SU-DHL-6 (cell line): ENCODE measurements around the gene PAFAH1B1.

Experiments used
- H2AFZ ChIP-seq: fragments of 200-600 bp; sonication (generic); 2 replicates; pipeline ENCODE4 v1.6.1; 2014; ENCODE audit warnings: low read depth, mild to moderate bottlenecking, moderate library complexity, mixed read lengths, antibody characterized with exemption, low read length; ENCODE audit not compliant: severe bottlenecking
- H3F3A ChIP-seq: fragments of 200-600 bp; shearing (Covaris generic); 2 replicates; pipeline ENCODE4 v1.6.0; 2016; ENCODE audit warnings: antibody characterized with exemption, mild to moderate bottlenecking; ENCODE audit not compliant: insufficient read depth
- H3K27ac ChIP-seq: fragments of 200-600 bp; sonication (generic); 2 replicates; pipeline ENCODE4 v1.5.1; 2016; ENCODE audit warnings: low read depth, mild to moderate bottlenecking, low read length, moderate library complexity, mixed read lengths
- H3K27me3 ChIP-seq: fragments of 200-600 bp; sonication (generic), shearing (Covaris generic); 2 replicates; pipeline ENCODE4 v1.6.0; 2014; ENCODE audit warnings: mild to moderate bottlenecking, low read length
- H3K36me3 ChIP-seq: fragments of 200-600 bp; sonication (generic); 2 replicates; pipeline ENCODE4 v1.6.1; 2014; ENCODE audit warnings: mild to moderate bottlenecking, low read length, mixed read lengths
- H3K4me2 ChIP-seq: fragments of 300-600, 200-600 bp; shearing (Covaris generic), sonication (generic); 2 replicates; pipeline ENCODE4 v1.6.0; 2014; ENCODE audit warnings: low read length, low read depth, mild to moderate bottlenecking; ENCODE audit not compliant: poor library complexity, severe bottlenecking
- H3K4me3 ChIP-seq: fragments of 200-600 bp; sonication (generic); 2 replicates; pipeline ENCODE4 v1.5.1; 2014; ENCODE audit warnings: antibody characterized with exemption, low read length, mild to moderate bottlenecking, mixed read lengths; ENCODE audit not compliant: insufficient read depth, poor library complexity, severe bottlenecking
- H3K79me2 ChIP-seq: fragments of 200-600 bp; sonication (generic); 2 replicates; pipeline ENCODE4 v1.6.1; 2014; ENCODE audit warnings: mild to moderate bottlenecking, low read length, moderate library complexity; ENCODE audit not compliant: insufficient read depth
- H3K9ac ChIP-seq: fragments of 200-600 bp; sonication (generic); 2 replicates; pipeline ENCODE4 v1.7.0; 2014; ENCODE audit warnings: mild to moderate bottlenecking, low read length
- H3K9me2 ChIP-seq: fragments of 200-600 bp; sonication (generic); replicated peaks from 2 replicates; pipeline ENCODE4 v1.6.1; 2014; ENCODE audit warnings: low read length; ENCODE audit not compliant: insufficient read depth
- H3K9me3 ChIP-seq: fragments of 200-600 bp; sonication (generic); 2 replicates; pipeline ENCODE4 v1.6.1; 2014; ENCODE audit warnings: low read length, mixed read lengths; ENCODE audit not compliant: insufficient read depth
- H4K20me1 ChIP-seq: fragments of 200-600 bp; sonication (generic); 2 replicates; pipeline ENCODE4 v1.6.1; 2014; ENCODE audit warnings: low read depth, mild to moderate bottlenecking, antibody characterized with exemption, low read length, moderate library complexity, mixed read lengths
- CTCF ChIP-seq: fragments of 200-600 bp; sonication (generic); IDR thresholded peaks from one replicate; pipeline ENCODE4 v1.5.1; 2017; ENCODE audit warnings: antibody characterized with exemption, mild to moderate bottlenecking, low read length, moderate library complexity; ENCODE audit not compliant: insufficient read depth, poor library complexity, severe bottlenecking
- EZH2phosphoT487 ChIP-seq: fragments of 200-600 bp; sonication (generic), shearing (Covaris generic); conservative IDR thresholded peaks from 2 replicates; pipeline ENCODE4 v1.6.1; 2018; ENCODE audit warnings: mild to moderate bottlenecking, antibody characterized with exemption, low read length, moderate library complexity, mixed read lengths

Gene PAFAH1B1

GRCh38 chr17:2723997-2724783 lies 130.7 kb downstream of the PAFAH1B1 start:
- no peak overlapping the region for H2AFZ ChIP-seq
- no peak overlapping the region for H3K27ac ChIP-seq
- H3K36me3 ChIP-seq = no peaks in the 10 kb centered on the region
- H3K4me2 ChIP-seq = no peak overlapping the region
- no peaks in the 10 kb centered on the region for H4K20me1 ChIP-seq
- H3K27me3 ChIP-seq = no peaks in the 10 kb centered on the region
- no peaks in the 10 kb centered on the region for H3F3A ChIP-seq
- no peaks in the 10 kb centered on the region for H3K9me3 ChIP-seq
- no peaks in the 10 kb centered on the region for H3K9me2 ChIP-seq
- H3K4me3 ChIP-seq = no peak overlapping the region
- no peak for TF ChIP-seq CTCF
- TF ChIP-seq EZH2phosphoT487 = no peak
- H3K9ac ChIP-seq = no peak overlapping the region
- H3K79me2 ChIP-seq = no peaks in the 10 kb centered on the region

- H3K9ac ChIP-seq = no peak overlapping the region
- no peak overlapping the region for H3K4me2 ChIP-seq
- no peaks in the 10 kb centered on the region for H3K27me3 ChIP-seq
- no peaks in the 10 kb centered on the region for H3K9me3 ChIP-seq
- no peaks in the 10 kb centered on the region for H3K9me2 ChIP-seq
- no peak overlapping the region for H2AFZ ChIP-seq
- H3K4me3 ChIP-seq = no peak overlapping the region
- no peak overlapping the region for H3K27ac ChIP-seq
- no peaks in the 10 kb centered on the region for H3K36me3 ChIP-seq
- H4K20me1 ChIP-seq = no peaks in the 10 kb centered on the region
- H3F3A ChIP-seq = no peaks in the 10 kb centered on the region
- no peaks in the 10 kb centered on the region for H3K79me2 ChIP-seq
- no peak for TF ChIP-seq EZH2phosphoT487
- TF ChIP-seq CTCF = no peak
Observed at GRCh38 chr17:2724784-2725164, 131.3 kb downstream of the PAFAH1B1 start.

- no peak overlapping the region for H2AFZ ChIP-seq
- H3K4me3 ChIP-seq = no peak overlapping the region
- H3K9me2 ChIP-seq = no peaks in the 10 kb centered on the region
- no peak overlapping the region for H3K4me2 ChIP-seq
- no peaks in the 10 kb centered on the region for H3K27me3 ChIP-seq
- no peaks in the 10 kb centered on the region for H3K79me2 ChIP-seq
- no peaks in the 10 kb centered on the region for H3K9me3 ChIP-seq
- H3K27ac ChIP-seq = no peak overlapping the region
- TF ChIP-seq EZH2phosphoT487 = no peak
- no peak for TF ChIP-seq CTCF
- H4K20me1 ChIP-seq = no peaks in the 10 kb centered on the region
- no peaks in the 10 kb centered on the region for H3F3A ChIP-seq
- H3K9ac ChIP-seq = no peak overlapping the region
- H3K36me3 ChIP-seq = no peaks in the 10 kb centered on the region
Observed at GRCh38 chr17:2730764-2731353, 137.4 kb downstream of the PAFAH1B1 start.
